SK-N-MC (cell line): ENCODE measurements around the gene PTEN.

Experiments
- DNase-seq: peaks from one replicate; pipeline ENCODE4 v3.0.0-alpha.2; 2011; ENCODE audit warnings: low read depth, low spot score
- H3K27ac ChIP-seq: fragments of 200-600 bp; sonication (generic); 2 replicates; pipeline ENCODE4 v1.5.1; 2016; ENCODE audit warnings: mixed run types
- H3K36me3 ChIP-seq: fragments of 200-600 bp; sonication (generic); 2 replicates; pipeline ENCODE4 v1.6.1; 2017; ENCODE audit warnings: antibody characterized with exemption, low read length, mixed read lengths; ENCODE audit not compliant: insufficient read depth
- H3K4me3 ChIP-seq: fragments of 200-600 bp; sonication (generic); 2 replicates; pipeline ENCODE4 v1.5.1; 2016
- H3K9ac ChIP-seq: fragments of 200-600 bp; sonication (generic); 2 replicates; pipeline ENCODE4 v1.8.0; 2017; ENCODE audit warnings: mixed run types, mixed read lengths; ENCODE audit not compliant: insufficient read length
- H3K9me3 ChIP-seq: fragments of 200-600 bp; sonication (generic); 2 replicates; pipeline ENCODE4 v1.6.1; 2017; ENCODE audit warnings: low read depth, mild to moderate bottlenecking, antibody characterized with exemption, low read length, moderate library complexity, mixed read lengths
- EZH2 ChIP-seq: fragments of 200-600 bp; sonication (generic); IDR thresholded peaks from one replicate; pipeline ENCODE4 v1.6.1; 2017; ENCODE audit warnings: antibody characterized with exemption
- FOXP2 ChIP-seq: optimal IDR thresholded peaks from 2 replicates; pipeline ENCODE3; 2011; ENCODE audit warnings: mild to moderate bottlenecking, moderate library complexity; ENCODE audit not compliant: insufficient read depth; ENCODE audit errors: extremely low read length, control extremely low read depth
- POLR2AphosphoS5 ChIP-seq: IDR thresholded peaks from 2 replicates; pipeline ENCODE4 v1.6.1; 2012; ENCODE audit warnings: mild to moderate bottlenecking, low read depth, low read length, borderline replicate concordance

PTEN gene

GRCh38 chr10:87935290-87936141 is 72.1 kb downstream of the PTEN start:
- no peak overlapping the region for H3K9ac ChIP-seq
- H3K27ac ChIP-seq: no peak overlapping the region
- H3K9me3 ChIP-seq: no peaks in the 10 kb centered on the region
- DNase-seq: no peak
- H3K4me3 ChIP-seq: no peak overlapping the region
- TF ChIP-seq EZH2: no peak
- no peak for TF ChIP-seq POLR2AphosphoS5
- no peak for TF ChIP-seq FOXP2
- H3K36me3 ChIP-seq: no peaks in the 10 kb centered on the region

- H3K36me3 ChIP-seq: no peaks in the 10 kb centered on the region
- DNase-seq: no peak
Observed at GRCh38 chr10:87940210-87940609, 76.8 kb downstream of the PTEN start.

GRCh38 chr10:87942884-87943527 is 79.6 kb downstream of the PTEN start:
- TF ChIP-seq POLR2AphosphoS5: no peak
- TF ChIP-seq EZH2: no peak
- TF ChIP-seq FOXP2: no peak
- H3K4me3 ChIP-seq: no peak overlapping the region
- no peak for DNase-seq
- H3K36me3 ChIP-seq: no peaks in the 10 kb centered on the region
- no peak overlapping the region for H3K9ac ChIP-seq
- H3K9me3 ChIP-seq: no peaks in the 10 kb centered on the region
- H3K27ac ChIP-seq: no peak overlapping the region

More at GRCh38 chr10:87940210-87940609, 76.8 kb downstream of the PTEN start:
- no peak for TF ChIP-seq EZH2
- TF ChIP-seq POLR2AphosphoS5: no peak
- TF ChIP-seq FOXP2: no peak
- Histone ChIP-seq H3K9me3 (no peaks in the 10 kb centered on the region), H3K27ac (no peak overlapping the region), H3K4me3 (no peak overlapping the region), H3K9ac (no peak overlapping the region)

- no peaks in the 10 kb centered on the region for H3K9me3 ChIP-seq
- TF ChIP-seq POLR2AphosphoS5 (no peak), FOXP2 (no peak), EZH2 (no peak)
- H3K4me3 ChIP-seq: no peak overlapping the region
- no peak overlapping the region for H3K9ac ChIP-seq
- no peak overlapping the region for H3K27ac ChIP-seq
- no peak for DNase-seq
- no peaks in the 10 kb centered on the region for H3K36me3 ChIP-seq
Observed at GRCh38 chr10:87945984-87946383, 82.6 kb downstream of the PTEN start.

GRCh38 chr10:87952612-87953011 is 89.2 kb downstream of the PTEN start:
- TF ChIP-seq EZH2 (no peak), FOXP2 (no peak), POLR2AphosphoS5 (no peak)
- no peak for DNase-seq
- H3K9me3 ChIP-seq: no peaks in the 10 kb centered on the region
- H3K36me3 ChIP-seq: no peaks in the 10 kb centered on the region
- H3K9ac ChIP-seq: no peak overlapping the region
- no peak overlapping the region for H3K4me3 ChIP-seq
- H3K27ac ChIP-seq: no peak overlapping the region

GRCh38 chr10:87956055-87956454 is 92.6 kb downstream of the PTEN start:
- no peak for DNase-seq
- no peak overlapping the region for H3K27ac ChIP-seq
- no peaks in the 10 kb centered on the region for H3K36me3 ChIP-seq
- H3K9me3 ChIP-seq: no peaks in the 10 kb centered on the region
- H3K4me3 ChIP-seq: no peak overlapping the region
- H3K9ac ChIP-seq: no peak overlapping the region
- no peak for TF ChIP-seq POLR2AphosphoS5

GRCh38 chr10:87957702-87958101 is 94.3 kb downstream of the PTEN start:
- no peak for DNase-seq
- Histone ChIP-seq H3K27ac (no peak overlapping the region), H3K36me3 (no peaks in the 10 kb centered on the region), H3K9me3 (no peaks in the 10 kb centered on the region), H3K4me3 (no peak overlapping the region), H3K9ac (no peak overlapping the region)
- TF ChIP-seq POLR2AphosphoS5: no peak
- TF ChIP-seq EZH2: no peak
- no peak for TF ChIP-seq FOXP2

GRCh38 chr10:87960230-87960629 is 96.8 kb downstream of the PTEN start:
- no peaks in the 10 kb centered on the region for H3K9me3 ChIP-seq

GRCh38 chr10:87961314-87961713 is 97.9 kb downstream of the PTEN start:
- TF ChIP-seq POLR2AphosphoS5: no peak
- Histone ChIP-seq H3K4me3 (no peak overlapping the region), H3K9ac (no peak overlapping the region), H3K9me3 (no peaks in the 10 kb centered on the region), H3K27ac (no peak overlapping the region), H3K36me3 (no peaks in the 10 kb centered on the region)
- no peak for DNase-seq

More at GRCh38 chr10:87960230-87960629, 96.8 kb downstream of the PTEN start:
- H3K36me3 ChIP-seq: no peaks in the 10 kb centered on the region
- H3K9ac ChIP-seq: no peak overlapping the region
- TF ChIP-seq FOXP2 (no peak), EZH2 (no peak), POLR2AphosphoS5 (no peak)
- no peak overlapping the region for H3K4me3 ChIP-seq
- DNase-seq: no peak
- no peak overlapping the region for H3K27ac ChIP-seq
